ENCODE results near the gene CHMP6. TPM values are rescaled to one million over a fixed set of nuclear protein-coding genes. Genes with fewer than 3 reads are reported as not detected.

Gene CHMP6
- total and polyA plus RNA-seq, 4 donors, result 9.6 to 24.0 (median 16.7) TPM

DNA sequence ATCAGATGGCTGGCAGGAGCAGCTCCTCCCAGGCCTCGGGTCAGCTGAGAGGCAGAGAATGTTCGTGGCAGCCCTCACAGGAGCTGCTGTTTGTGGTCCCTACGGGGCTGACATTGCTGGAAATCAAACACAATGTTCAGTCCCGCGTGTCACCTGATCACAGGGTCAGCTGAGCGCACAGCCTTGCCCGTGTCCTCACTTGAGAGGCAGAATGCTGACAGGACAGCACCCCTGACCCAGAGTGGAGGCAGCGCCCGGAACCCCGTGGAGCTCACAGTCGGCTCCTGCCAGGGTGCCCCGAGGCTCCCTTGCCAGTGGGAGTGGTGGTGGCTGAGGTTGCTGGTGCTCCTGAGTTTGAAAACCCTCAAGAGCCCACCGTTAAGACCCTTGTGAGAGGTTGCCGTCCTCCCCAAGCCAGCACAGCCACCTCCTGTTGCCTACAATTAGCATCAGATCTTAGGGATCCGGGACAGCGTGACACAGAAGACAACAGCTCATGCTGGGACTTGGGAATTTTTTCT lies 3.6 kb upstream of the CHMP6 start:
- Histone ChIP-seq H3K9ac (ENCODE audit: low read depth in 1 of 2, low read length in 2 of 2) (no peak overlapping the region), H3K9me3 (ENCODE audit: control insufficient read depth in 4 of 4, low read length in 3 of 4) (no peaks in the 10 kb centered on the region), H3K4me1 (ENCODE audit: control insufficient read depth in 4 of 4, insufficient read depth in 4 of 4, low read length in 3 of 4) (peaks cover 4 to 19% (median 13%) of the 10 kb centered on the region in 4 donors), H3K4me3 (ENCODE audit: low read depth in 1 of 3, low read length in 3 of 3) (no peak overlapping the region), H3K27me3 (ENCODE audit: control insufficient read depth in 4 of 4, insufficient read depth in 4 of 4, low read length in 3 of 4) (no peaks in the 10 kb centered on the region), H3K36me3 (ENCODE audit: control insufficient read depth in 4 of 4, insufficient read depth in 3 of 4, low read depth in 1 of 4, low read length in 3 of 4) (no peaks in the 10 kb centered on the region), H3K27ac (ENCODE audit: low read depth in 1 of 2, low read length in 2 of 2) (no peak overlapping the region)
- no peak for DNase-seq (ENCODE audit: low spot score)
- 63% methylated on average over 16 of the region's 16 CpGs for WGBS
- no peak for TF ChIP-seq SP1 (IDR thresholded peaks at IDR 0.05)
- no peak for TF ChIP-seq GABPA (IDR thresholded peaks at IDR 0.05 in 1 of 2, conservative IDR thresholded peaks at IDR 0.05 in 1 of 2)

- TF ChIP-seq GABPA (IDR thresholded peaks at IDR 0.05 in 1 of 2, conservative IDR thresholded peaks at IDR 0.05 in 1 of 2) (no peak), FOXA1 (IDR thresholded peaks at IDR 0.05) (no peak), TAF1 (conservative IDR thresholded peaks at IDR 0.05) (no peak), REST (IDR thresholded peaks at IDR 0.05) (no peak), JUND (IDR thresholded peaks at IDR 0.05) (no peak), ATF3 (IDR thresholded peaks at IDR 0.05) (no peak), HNF4A (conservative IDR thresholded peaks at IDR 0.05) (no peak), YY1 (IDR thresholded peaks at IDR 0.05) (no peak), RAD21 (IDR thresholded peaks at IDR 0.05) (no peak), HNF4G (IDR thresholded peaks at IDR 0.05) (no peak), ZBTB33 (IDR thresholded peaks at IDR 0.05) (no peak), SP1 (IDR thresholded peaks at IDR 0.05) (no peak), FOXA2 (IDR thresholded peaks at IDR 0.05) (no peak), EGR1 (IDR thresholded peaks at IDR 0.05; ENCODE audit: low read depth in 2 of 2) (no peak), CTCF (IDR thresholded peaks at IDR 0.05; ENCODE audit: low read depth, low read length, missing input control) (no peak)
- TF ChIP-seq, protein P1, sequence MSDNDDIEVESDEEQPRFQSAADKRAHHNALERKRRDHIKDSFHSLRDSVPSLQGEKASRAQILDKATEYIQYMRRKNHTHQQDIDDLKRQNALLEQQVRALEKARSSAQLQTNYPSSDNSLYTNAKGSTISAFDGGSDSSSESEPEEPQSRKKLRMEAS (IDR thresholded peaks at IDR 0.05), result no peak
- no peaks in the 10 kb centered on the region for H3K9me3 ChIP-seq (ENCODE audit: control insufficient read depth in 4 of 4, low read length in 3 of 4)
- WGBS, result 44% methylated on average over 11 of the region's 11 CpGs
- H3K4me1 ChIP-seq (ENCODE audit: control insufficient read depth in 4 of 4, insufficient read depth in 4 of 4, low read length in 3 of 4), result peaks cover 10 to 32% (median 23%) of the 10 kb centered on the region in 4 donors
- H3K36me3 ChIP-seq (ENCODE audit: control insufficient read depth in 4 of 4, insufficient read depth in 3 of 4, low read depth in 1 of 4, low read length in 3 of 4), result no peaks in the 10 kb centered on the region
- no peak overlapping the region for H3K4me3 ChIP-seq (ENCODE audit: low read depth in 1 of 3, low read length in 3 of 3)
- DNase-seq (ENCODE audit: low spot score), result no peak
- H3K27ac ChIP-seq (ENCODE audit: low read depth in 1 of 2, low read length in 2 of 2), result no peak overlapping the region
- no peaks in the 10 kb centered on the region for H3K27me3 ChIP-seq (ENCODE audit: control insufficient read depth in 4 of 4, insufficient read depth in 4 of 4, low read length in 3 of 4)
- H3K9ac ChIP-seq (ENCODE audit: low read depth in 1 of 2, low read length in 2 of 2), result no peak overlapping the region
Observed at GRCh38 chr17:80989586-80989913, 2.1 kb upstream of the CHMP6 start.

All from liver (tissue), 9 donors.